IPS-20b (cell line): Measurements from ENCODE around the gene HMGCS2.
A peak's percentile ranks its signal among the peaks of the same experiment; 100 is the strongest.

ENCODE experiments used
- H3K27ac ChIP-seq: one replicate; pipeline ENCODE4 v1.5.1; 2013; ENCODE audit warnings: low read length
- H3K27me3 ChIP-seq: 2 replicates; pipeline ENCODE4 v1.6.1; 2013; ENCODE audit warnings: mild to moderate bottlenecking, low read length, inconsistent platforms; ENCODE audit not compliant: insufficient read depth
- H3K36me3 ChIP-seq: 2 replicates; pipeline ENCODE4 v1.6.1; 2013; ENCODE audit warnings: low read depth, mild to moderate bottlenecking, inconsistent platforms, low read length, moderate library complexity; ENCODE audit not compliant: insufficient read depth
- H3K4me1 ChIP-seq: 2 replicates; pipeline ENCODE4 v1.6.1; 2013; ENCODE audit warnings: mild to moderate bottlenecking, control low read depth, inconsistent platforms, low read length, moderate library complexity; ENCODE audit not compliant: insufficient read depth
- H3K4me3 ChIP-seq: 2 replicates; pipeline ENCODE4 v1.5.1; 2013; ENCODE audit warnings: mild to moderate bottlenecking, low read length, inconsistent platforms
- H3K9ac ChIP-seq: 2 replicates; pipeline ENCODE4 v1.6.1; 2013; ENCODE audit warnings: low read depth, mild to moderate bottlenecking, inconsistent platforms, low read length, moderate library complexity
- H3K9me3 ChIP-seq: 2 replicates; pipeline ENCODE4 v1.6.1; 2013; ENCODE audit warnings: mild to moderate bottlenecking, low read depth, low read length, inconsistent platforms; ENCODE audit not compliant: insufficient read depth

HMGCS2 gene

GRCh38 chr1:119773711-119774241, 5.1 kb upstream of the HMGCS2 start:
- peaks cover 10% of the 10 kb centered on the region for H3K4me1 ChIP-seq
- H3K9ac ChIP-seq = no peak overlapping the region
- H3K4me3 ChIP-seq = 0 out of 2 replicates have a peak overlapping the region, but pooled peaks have one; percentile 3
- H3K36me3 ChIP-seq = no peaks in the 10 kb centered on the region
- no peak overlapping the region for H3K27ac ChIP-seq
- H3K27me3 ChIP-seq = no peaks in the 10 kb centered on the region
- H3K9me3 ChIP-seq = no peaks in the 10 kb centered on the region

- H3K4me1 ChIP-seq = peaks cover 10% of the 10 kb centered on the region
- H3K9me3 ChIP-seq = no peaks in the 10 kb centered on the region
- no peaks in the 10 kb centered on the region for H3K27me3 ChIP-seq
- no peak overlapping the region for H3K4me3 ChIP-seq
- H3K9ac ChIP-seq = no peak overlapping the region
- H3K36me3 ChIP-seq = no peaks in the 10 kb centered on the region
- no peak overlapping the region for H3K27ac ChIP-seq
These were observed 3.6 kb upstream of the HMGCS2 start for GRCh38 chr1:119772298-119772697.

DNA sequence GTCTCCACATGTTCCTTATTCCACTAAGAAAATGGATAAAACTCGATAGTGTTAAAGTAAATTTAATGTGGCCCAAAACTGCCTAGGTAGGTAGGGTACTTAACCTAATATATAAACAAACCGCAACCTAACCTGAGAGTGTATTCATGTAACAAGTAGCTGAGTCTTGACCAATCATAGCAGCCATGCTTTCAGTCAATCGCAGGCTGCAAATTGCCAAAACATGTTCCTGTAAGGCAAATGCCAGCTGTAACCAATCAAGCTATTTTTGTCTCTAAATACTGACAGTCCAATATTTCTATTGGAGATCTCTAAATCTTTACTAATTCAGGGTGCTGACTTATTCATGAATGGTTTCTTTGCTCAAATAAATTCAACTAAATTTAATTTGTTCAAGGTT, 3.1 kb upstream of the HMGCS2 start:
- Histone ChIP-seq H3K9ac (no peak overlapping the region), H3K9me3 (no peaks in the 10 kb centered on the region), H3K4me3 (no peak overlapping the region), H3K27ac (no peak overlapping the region), H3K27me3 (no peaks in the 10 kb centered on the region), H3K4me1 (peaks cover 10% of the 10 kb centered on the region), H3K36me3 (no peaks in the 10 kb centered on the region)

GRCh38 chr1:119771016-119771415, 2.3 kb upstream of the HMGCS2 start:
- Histone ChIP-seq H3K9me3 (no peaks in the 10 kb centered on the region), H3K4me1 (peaks cover 10% of the 10 kb centered on the region), H3K27me3 (no peaks in the 10 kb centered on the region), H3K36me3 (no peaks in the 10 kb centered on the region), H3K4me3 (no peak overlapping the region), H3K9ac (no peak overlapping the region), H3K27ac (no peak overlapping the region)

DNA sequence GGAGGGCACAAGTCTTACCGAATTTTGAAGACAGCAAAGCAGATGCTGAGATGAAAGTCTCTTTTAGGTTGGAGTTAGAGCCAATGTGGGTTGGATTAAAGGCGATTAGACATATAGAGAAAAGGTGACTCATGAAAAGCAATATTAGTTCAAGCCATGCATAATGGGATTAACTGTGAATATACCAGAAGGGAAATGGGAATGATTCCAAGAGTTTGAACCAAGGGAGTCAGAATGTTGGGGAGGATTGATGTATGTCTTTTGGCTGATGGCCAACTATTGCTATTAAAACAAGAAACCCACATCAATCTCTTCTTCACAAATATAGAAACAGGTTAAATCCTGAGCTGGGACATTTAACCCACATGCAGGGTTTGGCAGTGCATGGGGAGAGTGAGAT, 1.2 kb downstream of the HMGCS2 start:
- no peaks in the 10 kb centered on the region for H3K9me3 ChIP-seq
- H3K4me3 ChIP-seq = no peak overlapping the region
- H3K9ac ChIP-seq = no peak overlapping the region
- no peak overlapping the region for H3K27ac ChIP-seq
- H3K27me3 ChIP-seq = no peaks in the 10 kb centered on the region
- H3K4me1 ChIP-seq = peaks cover under 1% of the 10 kb centered on the region; the same call in 1 of the 2 replicates
- H3K36me3 ChIP-seq = no peaks in the 10 kb centered on the region

GRCh38 chr1:119766374-119766794, 2.3 kb downstream of the HMGCS2 start:
- Histone ChIP-seq H3K4me1 (peaks cover 2% of the 10 kb centered on the region; the same call in 1 of the 2 replicates), H3K36me3 (no peaks in the 10 kb centered on the region), H3K9me3 (no peaks in the 10 kb centered on the region), H3K9ac (no peak overlapping the region), H3K27ac (no peak overlapping the region), H3K27me3 (no peaks in the 10 kb centered on the region), H3K4me3 (no peak overlapping the region)

DNA sequence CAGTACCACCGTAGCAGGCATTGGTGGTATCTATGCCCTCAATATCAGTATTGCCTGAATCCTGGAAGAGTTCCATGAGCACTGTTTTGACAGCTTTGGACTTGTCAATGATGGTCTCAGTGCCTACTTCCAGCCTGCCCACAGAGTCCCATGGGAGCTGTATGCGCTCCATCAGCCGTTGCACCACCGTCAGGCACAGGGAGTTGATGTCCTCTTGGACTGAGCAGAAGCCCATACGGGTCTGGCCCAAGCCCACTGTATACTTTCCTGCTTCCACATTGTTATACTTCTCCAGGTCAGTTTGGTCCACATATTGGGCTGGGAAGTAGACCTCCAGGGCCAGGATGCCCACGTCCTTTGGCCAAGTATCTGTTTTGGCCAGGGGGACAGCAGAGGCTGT, 4.5 kb downstream of the HMGCS2 start:
- no peaks in the 10 kb centered on the region for H3K36me3 ChIP-seq
- H3K9ac ChIP-seq = no peak overlapping the region
- H3K27ac ChIP-seq = no peak overlapping the region
- no peaks in the 10 kb centered on the region for H3K9me3 ChIP-seq
- peaks cover 2% of the 10 kb centered on the region; the same call in 1 of the 2 replicates for H3K4me1 ChIP-seq
- H3K4me3 ChIP-seq = no peak overlapping the region
- no peaks in the 10 kb centered on the region for H3K27me3 ChIP-seq

- Histone ChIP-seq H3K36me3 (no peaks in the 10 kb centered on the region), H3K27me3 (no peaks in the 10 kb centered on the region), H3K9me3 (no peaks in the 10 kb centered on the region), H3K4me3 (no peak overlapping the region), H3K27ac (no peak overlapping the region), H3K4me1 (peaks cover 2% of the 10 kb centered on the region; the same call in 1 of the 2 replicates), H3K9ac (no peak overlapping the region)
These were observed 5.8 kb downstream of the HMGCS2 start for GRCh38 chr1:119762953-119763352.

GRCh38 chr1:119762409-119762808, 6.3 kb downstream of the HMGCS2 start:
- Histone ChIP-seq H3K9me3 (no peaks in the 10 kb centered on the region), H3K27ac (no peak overlapping the region), H3K27me3 (no peaks in the 10 kb centered on the region), H3K36me3 (no peaks in the 10 kb centered on the region), H3K4me1 (peaks cover 2% of the 10 kb centered on the region; the same call in 1 of the 2 replicates), H3K9ac (no peak overlapping the region), H3K4me3 (no peak overlapping the region)

GRCh38 chr1:119758584-119758983, 10.1 kb downstream of the HMGCS2 start:
- peaks cover 2% of the 10 kb centered on the region; the same call in 1 of the 2 replicates for H3K4me1 ChIP-seq
- H3K9me3 ChIP-seq = no peaks in the 10 kb centered on the region

GRCh38 chr1:119752592-119752991, 16.1 kb downstream of the HMGCS2 start:
- Histone ChIP-seq H3K9ac (no peak overlapping the region), H3K4me1 (no peaks in the 10 kb centered on the region), H3K27me3 (no peaks in the 10 kb centered on the region), H3K4me3 (no peak overlapping the region), H3K27ac (no peak overlapping the region), H3K36me3 (no peaks in the 10 kb centered on the region), H3K9me3 (no peaks in the 10 kb centered on the region)

More at GRCh38 chr1:119758584-119758983, 10.1 kb downstream of the HMGCS2 start:
- H3K27ac ChIP-seq = no peak overlapping the region
- no peak overlapping the region for H3K9ac ChIP-seq
- H3K36me3 ChIP-seq = no peaks in the 10 kb centered on the region
- no peaks in the 10 kb centered on the region for H3K27me3 ChIP-seq
- no peak overlapping the region for H3K4me3 ChIP-seq

DNA sequence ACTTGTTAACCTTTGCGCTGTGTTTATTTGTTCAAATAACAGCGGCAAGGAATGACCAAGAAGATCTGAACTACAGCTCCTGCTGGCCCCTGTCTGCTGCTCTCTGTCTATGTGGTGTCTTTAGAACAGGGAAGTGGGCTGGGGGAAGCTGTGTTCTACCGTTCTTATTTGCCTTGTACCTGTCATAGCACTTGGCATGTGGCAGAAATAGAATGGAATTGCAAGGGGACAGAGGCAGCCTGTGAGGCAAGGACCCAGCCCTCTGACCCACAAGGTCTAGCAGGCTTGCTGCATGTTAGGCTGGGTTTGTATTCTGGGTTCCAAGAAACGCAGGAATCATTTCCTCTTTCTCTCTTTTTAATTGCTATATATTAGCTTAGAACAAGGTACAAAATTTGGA, 20.7 kb downstream of the HMGCS2 start:
- no peak overlapping the region for H3K4me3 ChIP-seq
- no peaks in the 10 kb centered on the region for H3K27me3 ChIP-seq
- peaks cover 7% of the 10 kb centered on the region; the same call in 1 of the 2 replicates for H3K4me1 ChIP-seq
- H3K36me3 ChIP-seq = peaks cover 18% of the 10 kb centered on the region
- no peak overlapping the region for H3K9ac ChIP-seq
- H3K9me3 ChIP-seq = no peaks in the 10 kb centered on the region
- H3K27ac ChIP-seq = no peak overlapping the region
